KMS-11 (cell line): Measurements from ENCODE around the gene PDE2A.

Experiments
- H2AFZ ChIP-seq: fragments of 200-600 bp; sonication (generic); 2 replicates; pipeline ENCODE4 v1.6.1; 2016; ENCODE audit warnings: antibody characterized with exemption, mixed run types, low read depth
- H3K27ac ChIP-seq: fragments of 200-600 bp; sonication (generic); 2 replicates; pipeline ENCODE4 v1.6.1; 2016; ENCODE audit warnings: mild to moderate bottlenecking, mixed run types
- H3K27me3 ChIP-seq: fragments of 200-600 bp; sonication (generic); 2 replicates; pipeline ENCODE4 v1.6.1; 2017; ENCODE audit warnings: mild to moderate bottlenecking, low read depth, mixed run types, moderate library complexity; ENCODE audit not compliant: insufficient read depth
- H3K36me3 ChIP-seq: fragments of 200-600 bp; sonication (generic); 2 replicates; pipeline ENCODE4 v1.6.1; 2017; ENCODE audit warnings: mild to moderate bottlenecking, mixed run types; ENCODE audit not compliant: insufficient read depth
- H3K4me1 ChIP-seq: fragments of 200-600 bp; sonication (generic); 2 replicates; pipeline ENCODE4 v1.6.1; 2016; ENCODE audit warnings: mild to moderate bottlenecking, low read depth, mixed run types; ENCODE audit not compliant: poor library complexity, severe bottlenecking
- H3K4me2 ChIP-seq: fragments of 200-600 bp; sonication (generic); 2 replicates; pipeline ENCODE4 v1.7.0; 2016; ENCODE audit warnings: mild to moderate bottlenecking, mixed run types
- H3K4me3 ChIP-seq: fragments of 200-600 bp; sonication (generic); IDR thresholded peaks from 2 replicates; pipeline ENCODE4 v1.6.1; 2017; ENCODE audit warnings: low read depth, low read length, mixed read lengths; ENCODE audit not compliant: insufficient read depth
- H3K79me2 ChIP-seq: fragments of 200-600 bp; sonication (generic); 2 replicates; pipeline ENCODE4 v1.6.1; 2016; ENCODE audit warnings: low read depth, mixed run types; ENCODE audit not compliant: insufficient read depth
- H3K9ac ChIP-seq: fragments of 200-600 bp; sonication (generic); 2 replicates; pipeline ENCODE4 v1.6.1; 2016; ENCODE audit warnings: mild to moderate bottlenecking, mixed run types
- H4K20me1 ChIP-seq: fragments of 200-600 bp; sonication (generic); 2 replicates; pipeline ENCODE4 v1.6.1; 2016; ENCODE audit warnings: mild to moderate bottlenecking, mixed run types; ENCODE audit not compliant: insufficient read depth
- TF ChIP-seq, protein P1 (sequence below): fragments of 200-600 bp; sonication (generic); conservative IDR thresholded peaks from 2 replicates; pipeline ENCODE4 v1.6.1; 2017; ENCODE audit warnings: low read depth, mild to moderate bottlenecking, antibody characterized with exemption, low read length, moderate library complexity, mixed read lengths

Gene PDE2A

DNA sequence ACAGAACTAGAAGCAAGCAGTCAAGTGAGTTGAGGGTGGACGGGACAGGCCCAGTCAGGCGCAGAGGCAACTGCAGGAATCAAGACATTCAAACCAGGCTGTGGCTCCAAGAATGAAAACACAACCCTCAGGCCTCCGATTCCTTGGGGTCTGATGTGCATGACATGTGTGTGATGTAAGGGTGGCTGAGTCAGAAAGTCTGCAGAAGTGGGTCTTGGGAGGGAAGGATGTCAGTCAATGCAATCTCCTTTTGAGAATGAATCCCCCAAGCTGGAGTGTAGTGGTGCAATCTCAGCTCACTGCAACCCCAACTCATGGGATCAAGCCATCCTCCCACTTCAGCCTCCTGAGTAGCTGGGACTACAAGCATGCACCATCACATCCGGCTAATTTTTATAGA lies 15.9 kb upstream of the PDE2A start:
- Histone ChIP-seq H3K4me2 (no peak overlapping the region), H3K27me3 (no peaks in the 10 kb centered on the region), H2AFZ (no peak overlapping the region), H3K4me3 (no peak overlapping the region), H4K20me1 (no peaks in the 10 kb centered on the region), H3K79me2 (no peaks in the 10 kb centered on the region), H3K27ac (no peak overlapping the region), H3K36me3 (no peaks in the 10 kb centered on the region), H3K9ac (no peak overlapping the region), H3K4me1 (no peaks in the 10 kb centered on the region)
- TF ChIP-seq, protein P1, sequence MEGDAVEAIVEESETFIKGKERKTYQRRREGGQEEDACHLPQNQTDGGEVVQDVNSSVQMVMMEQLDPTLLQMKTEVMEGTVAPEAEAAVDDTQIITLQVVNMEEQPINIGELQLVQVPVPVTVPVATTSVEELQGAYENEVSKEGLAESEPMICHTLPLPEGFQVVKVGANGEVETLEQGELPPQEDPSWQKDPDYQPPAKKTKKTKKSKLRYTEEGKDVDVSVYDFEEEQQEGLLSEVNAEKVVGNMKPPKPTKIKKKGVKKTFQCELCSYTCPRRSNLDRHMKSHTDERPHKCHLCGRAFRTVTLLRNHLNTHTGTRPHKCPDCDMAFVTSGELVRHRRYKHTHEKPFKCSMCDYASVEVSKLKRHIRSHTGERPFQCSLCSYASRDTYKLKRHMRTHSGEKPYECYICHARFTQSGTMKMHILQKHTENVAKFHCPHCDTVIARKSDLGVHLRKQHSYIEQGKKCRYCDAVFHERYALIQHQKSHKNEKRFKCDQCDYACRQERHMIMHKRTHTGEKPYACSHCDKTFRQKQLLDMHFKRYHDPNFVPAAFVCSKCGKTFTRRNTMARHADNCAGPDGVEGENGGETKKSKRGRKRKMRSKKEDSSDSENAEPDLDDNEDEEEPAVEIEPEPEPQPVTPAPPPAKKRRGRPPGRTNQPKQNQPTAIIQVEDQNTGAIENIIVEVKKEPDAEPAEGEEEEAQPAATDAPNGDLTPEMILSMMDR: no peak

DNA sequence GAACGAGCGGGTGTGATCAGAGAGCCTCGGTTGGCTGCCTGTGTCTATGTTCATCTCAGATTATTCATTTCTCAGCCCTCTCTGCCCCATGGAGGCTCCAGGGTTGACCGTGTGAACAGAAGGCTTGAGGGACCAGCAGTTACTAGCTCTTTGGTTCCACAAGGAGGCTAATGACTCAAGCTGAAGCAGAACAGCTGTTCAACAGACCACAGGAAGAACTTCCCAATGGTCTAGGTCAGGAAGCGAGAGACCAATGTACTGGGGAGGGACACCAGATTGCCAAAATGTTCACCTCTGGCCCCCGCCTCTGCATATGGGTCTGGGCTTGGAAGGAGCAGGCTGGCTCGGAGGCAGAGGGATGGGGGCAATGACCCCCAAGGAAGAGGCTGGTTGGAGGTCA lies 14.7 kb upstream of the PDE2A start:
- Histone ChIP-seq H3K27me3 (no peaks in the 10 kb centered on the region), H3K4me2 (no peak overlapping the region), H3K27ac (no peak overlapping the region), H2AFZ (no peak overlapping the region), H3K36me3 (no peaks in the 10 kb centered on the region), H4K20me1 (no peaks in the 10 kb centered on the region), H3K9ac (no peak overlapping the region), H3K79me2 (no peaks in the 10 kb centered on the region), H3K4me1 (no peaks in the 10 kb centered on the region), H3K4me3 (no peak overlapping the region)
- TF ChIP-seq, protein P1: no peak

DNA sequence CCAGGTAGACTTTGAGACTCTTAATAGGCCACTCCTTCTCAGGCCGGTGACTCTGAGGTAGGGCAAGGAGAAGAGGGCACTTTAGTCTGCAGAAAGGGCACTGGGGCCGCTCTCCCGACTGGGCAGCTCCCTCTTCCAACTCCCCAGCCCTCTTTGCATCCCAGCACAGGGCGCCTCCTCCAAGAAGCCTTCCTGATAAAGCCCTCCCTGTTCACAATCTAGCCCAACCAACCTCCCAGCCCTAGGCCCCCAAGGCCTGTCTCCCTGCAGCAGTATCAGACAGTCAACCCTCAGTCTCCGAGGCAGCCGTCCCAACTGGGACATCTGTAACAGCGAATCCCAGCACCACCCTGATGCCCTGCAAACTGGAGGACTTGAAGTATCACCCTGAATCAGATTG lies 14.3 kb upstream of the PDE2A start:
- H3K27ac ChIP-seq: no peak overlapping the region
- H3K36me3 ChIP-seq: no peaks in the 10 kb centered on the region
- H4K20me1 ChIP-seq: no peaks in the 10 kb centered on the region
- H3K4me3 ChIP-seq: no peak overlapping the region
- H2AFZ ChIP-seq: no peak overlapping the region
- no peak overlapping the region for H3K4me2 ChIP-seq
- TF ChIP-seq, protein P1: no peak
- H3K4me1 ChIP-seq: no peaks in the 10 kb centered on the region
- H3K27me3 ChIP-seq: no peaks in the 10 kb centered on the region
- H3K79me2 ChIP-seq: no peaks in the 10 kb centered on the region
- no peak overlapping the region for H3K9ac ChIP-seq

DNA sequence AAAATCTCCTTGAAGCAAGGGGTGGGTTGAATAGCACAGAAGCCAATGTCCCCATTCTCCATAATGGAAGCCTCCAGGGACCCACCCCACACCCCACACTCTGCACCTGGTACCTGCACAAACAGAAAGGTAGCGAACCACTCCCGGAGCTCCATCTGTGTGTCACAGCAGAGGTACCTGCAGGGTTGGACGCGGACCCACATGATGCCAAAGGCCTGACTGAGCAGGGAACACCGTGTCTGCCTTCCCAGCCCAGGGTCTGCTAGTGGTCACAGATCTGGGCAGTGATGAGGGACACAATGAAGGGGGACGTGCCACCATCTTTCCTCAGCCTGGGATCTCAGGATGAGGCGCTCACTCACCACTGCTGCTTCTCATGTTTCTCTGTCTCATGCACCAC lies 13.1 kb upstream of the PDE2A start:
- no peak overlapping the region for H2AFZ ChIP-seq
- no peak overlapping the region for H3K4me2 ChIP-seq
- H3K36me3 ChIP-seq: no peaks in the 10 kb centered on the region
- H4K20me1 ChIP-seq: no peaks in the 10 kb centered on the region
- no peaks in the 10 kb centered on the region for H3K79me2 ChIP-seq
- TF ChIP-seq, protein P1: no peak
- H3K27me3 ChIP-seq: no peaks in the 10 kb centered on the region
- H3K4me3 ChIP-seq: no peak overlapping the region
- no peak overlapping the region for H3K27ac ChIP-seq
- H3K4me1 ChIP-seq: no peaks in the 10 kb centered on the region
- H3K9ac ChIP-seq: no peak overlapping the region
